HCT116 (cell line): ENCODE measurements around the gene MCM9. TPM values are rescaled to one million over a fixed set of nuclear protein-coding genes. Genes with fewer than 3 reads are reported as not detected.

Experiments
- ATAC-seq: fragments of 200-7000 bp; cut with Tn5 transposase; 2 replicates; pipeline ENCODE4 v1.9.1; 2020; ENCODE audit warnings: mild to moderate bottlenecking, moderate library complexity
- BruUV-seq: library from RNA; stranded (reverse); fragments of 400-500 nt; replicated peaks from 2 replicates; lab custom pipeline; 2021; lab: Mats Ljungman, UMichigan
- CTCF ChIA-PET: fragments of 300-600 bp; sonication (Branson Sonifier 250); formaldehyde crosslinking; loops from one replicate; lab custom pipeline; 2021; ENCODE audit warnings: antibody characterized with exemption; lab: Charles Lee
- POLR2A ChIA-PET: fragments of 300-600, 350-600 bp; sonication (Branson Sonifier 250); formaldehyde crosslinking; loops from one replicate; lab custom pipeline; 2021; ENCODE audit warnings: antibody characterized with exemption; lab: Charles Lee
- RAD21 ChIA-PET, 2 experiments: fragments of 300-600 bp; sonication (Branson Sonifier 250); formaldehyde crosslinking; loops; one replicate each; lab custom pipeline; 2023; ENCODE audit warnings: low total read pairs in 2 of 2; ENCODE audit not compliant: uncharacterized antibody in 2 of 2, unreplicated experiment in 2 of 2, low non-redundant PET in 1 of 2; lab: Charles Lee
- DNase-seq: peaks from one replicate; pipeline ENCODE4 v3.0.0-alpha.2; 2010; ENCODE audit warnings: low read depth, low spot score
- H2AFZ ChIP-seq: fragments of 200-600 bp; shearing (Covaris generic), sonication (generic); 2 replicates; pipeline ENCODE4 v1.6.1; 2017; ENCODE audit warnings: low read depth, mixed run types, mixed read lengths, antibody characterized with exemption, low read length; ENCODE audit not compliant: poor library complexity, severe bottlenecking
- H3K27ac ChIP-seq: 2 replicates; pipeline ENCODE4 v1.5.1; 2012; ENCODE audit warnings: low read depth, low read length
- H3K27me3 ChIP-seq: fragments of 200-600 bp; sonication (generic); 2 replicates; pipeline ENCODE4 v1.6.1; 2016; ENCODE audit warnings: mixed run types, low read length, mixed read lengths; ENCODE audit not compliant: insufficient read depth
- H3K36me3 ChIP-seq, 2 experiments: fragments of 200-500 bp in 1 of 2; fragments of 200-600 bp in 1 of 2; sonication (Bioruptor generic) in 1 of 2; sonication (generic) in 1 of 2; 2 replicates each; pipeline versions ENCODE4 v1.5.1 to v1.6.1; 2014 to 2016; ENCODE audit warnings: low read length in 2 of 2, inconsistent platforms in 1 of 2, mixed read lengths in 1 of 2, mixed run types in 1 of 2; ENCODE audit not compliant: insufficient read depth in 2 of 2, control insufficient read depth in 1 of 2
- H3K4me1 ChIP-seq, 2 experiments: fragments of 200-600 bp in 1 of 2; sonication (generic) in 1 of 2; 2 replicates each; pipeline versions ENCODE4 v1.5.1 to v1.6.1; 2012 to 2017; ENCODE audit warnings: low read length in 2 of 2, inconsistent platforms in 1 of 2, mild to moderate bottlenecking in 1 of 2, mixed read lengths in 1 of 2, mixed run types in 1 of 2, moderate library complexity in 1 of 2; ENCODE audit not compliant: insufficient read depth in 2 of 2, control insufficient read depth in 1 of 2
- H3K4me2 ChIP-seq: fragments of 200-600 bp; sonication (generic); 2 replicates; pipeline ENCODE4 v1.6.1; 2017; ENCODE audit warnings: mixed run types, low read length, mixed read lengths
- H3K4me3 ChIP-seq, 2 experiments: fragments of 200-600 bp in 1 of 2; sonication (generic) in 1 of 2; replicated peaks in 1 of 2; 2 replicates each; pipeline ENCODE4 v1.5.1; 2011 to 2016; ENCODE audit warnings: low read length in 2 of 2, control low read depth in 1 of 2, low read depth in 1 of 2, mild to moderate bottlenecking in 1 of 2, mixed read lengths in 1 of 2, mixed run types in 1 of 2
- H3K79me2 ChIP-seq: fragments of 200-600 bp; sonication (generic); 2 replicates; pipeline ENCODE4 v1.6.1; 2017; ENCODE audit warnings: mild to moderate bottlenecking, mixed run types, low read length, moderate library complexity, mixed read lengths; ENCODE audit not compliant: insufficient read depth
- H3K9ac ChIP-seq: fragments of 200-600 bp; sonication (generic); 2 replicates; pipeline ENCODE4 v1.6.1; 2016; ENCODE audit warnings: low read length, mixed read lengths
- H3K9me2 ChIP-seq: fragments of 200-600 bp; sonication (generic), shearing (Covaris generic); 2 replicates; pipeline ENCODE4 v1.6.1; 2017; ENCODE audit warnings: mixed run types, mild to moderate bottlenecking, moderate library complexity; ENCODE audit not compliant: insufficient read depth
- H3K9me3 ChIP-seq, 2 experiments: fragments of 200-500 bp in 1 of 2; fragments of 200-600 bp in 1 of 2; sonication (Bioruptor generic) in 1 of 2; sonication (generic) in 1 of 2; 2 replicates each; pipeline ENCODE4 v1.6.1; 2014 to 2017; ENCODE audit warnings: low read length in 2 of 2, mixed read lengths in 2 of 2, inconsistent platforms in 1 of 2, low read depth in 1 of 2, mild to moderate bottlenecking in 1 of 2, mixed run types in 1 of 2, moderate library complexity in 1 of 2; ENCODE audit not compliant: control insufficient read depth in 1 of 2, insufficient read depth in 1 of 2
- H4K20me1 ChIP-seq: fragments of 200-600 bp; sonication (generic), shearing (Covaris generic); 2 replicates; pipeline ENCODE4 v1.6.1; 2017; ENCODE audit warnings: mixed run types, mild to moderate bottlenecking, moderate library complexity; ENCODE audit not compliant: insufficient read depth
- CEBPB ChIP-seq: IDR thresholded peaks from 2 replicates; pipeline ENCODE4 v1.6.1; 2012; ENCODE audit warnings: low read depth
- EGR1 ChIP-seq: IDR thresholded peaks from 2 replicates; pipeline ENCODE4 v1.6.1; 2012; ENCODE audit warnings: low read depth
- POLR2AphosphoS5 ChIP-seq: IDR thresholded peaks from 2 replicates; pipeline ENCODE4 v1.6.1; 2011; ENCODE audit warnings: mild to moderate bottlenecking, low read depth, low read length, moderate library complexity
- RAD21 ChIP-seq: IDR thresholded peaks from 2 replicates; pipeline ENCODE4 v1.6.1; 2012; ENCODE audit warnings: low read depth, mild to moderate bottlenecking
- SRF ChIP-seq: IDR thresholded peaks from 2 replicates; pipeline ENCODE4 v1.6.1; 2012; ENCODE audit warnings: low read depth
- ZNF274 ChIP-seq: fragments of 200-500 bp; sonication (Bioruptor generic); IDR thresholded peaks from 2 replicates; pipeline ENCODE4 v1.6.1; 2014; ENCODE audit warnings: mild to moderate bottlenecking, low read depth, low read length, inconsistent platforms
- intact Hi-C: fragments of 100-400 bp; cut with micrococcal nuclease; formaldehyde crosslinking; loops from 2 replicates; pipeline ENCODE4 v1.10.0; 2022
- total RNA-seq: library from RNA; stranded (reverse); gene quantifications from one replicate; pipeline ENCODE4 v1.2.1, GENCODE V29; 2021; ENCODE audit not compliant: unreplicated experiment
- TF ChIP-seq, protein P1 (sequence below): IDR thresholded peaks from 2 replicates; pipeline ENCODE4 v1.6.1; 2012
- TF ChIP-seq, protein P2 (sequence below): IDR thresholded peaks from 2 replicates; pipeline ENCODE4 v1.6.1; 2012; ENCODE audit warnings: low read depth
- TF ChIP-seq, protein P3 (sequence below), 3 experiments: fragments of 200-600 bp in 1 of 3; sonication (generic) in 1 of 3; IDR thresholded peaks in 2 of 3; conservative IDR thresholded peaks in 1 of 3; 2 replicates each; pipeline ENCODE4 v1.5.1; 2012 to 2017; ENCODE audit warnings: low read depth in 2 of 3, low read length in 2 of 3, antibody characterized with exemption in 1 of 3, borderline replicate concordance in 1 of 3, control low read depth in 1 of 3, mild to moderate bottlenecking in 1 of 3, mixed read lengths in 1 of 3, mixed run types in 1 of 3, moderate library complexity in 1 of 3; ENCODE audit not compliant: insufficient read depth in 1 of 3

MCM9 gene
- total RNA-seq, 1 experiment from 2014 or later = 13.6 TPM

DNA sequence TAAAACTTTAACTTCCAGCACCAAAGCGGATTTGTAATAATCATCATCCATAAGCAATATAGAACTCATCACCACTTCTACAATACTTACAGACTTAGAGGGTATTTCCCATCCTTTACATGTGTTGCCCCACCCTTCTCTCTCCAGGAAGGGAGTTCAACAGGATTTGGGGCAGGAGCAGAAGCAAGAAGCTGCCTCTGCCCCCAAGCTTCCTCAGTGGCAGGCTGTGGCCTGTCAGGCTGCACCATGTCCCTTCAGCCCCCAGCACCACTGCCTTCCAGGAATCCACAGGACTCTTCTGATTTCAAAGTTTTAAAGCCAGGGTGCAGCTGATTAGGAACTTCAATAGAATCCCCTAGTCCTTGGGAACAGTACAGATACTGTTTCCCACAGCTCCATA lies 36.7 kb upstream of the MCM9 start:
- no peaks in the 10 kb centered on the region for H3K36me3 ChIP-seq
- TF ChIP-seq POLR2AphosphoS5 = no peak
- TF ChIP-seq CEBPB = no peak
- TF ChIP-seq, protein P1, sequence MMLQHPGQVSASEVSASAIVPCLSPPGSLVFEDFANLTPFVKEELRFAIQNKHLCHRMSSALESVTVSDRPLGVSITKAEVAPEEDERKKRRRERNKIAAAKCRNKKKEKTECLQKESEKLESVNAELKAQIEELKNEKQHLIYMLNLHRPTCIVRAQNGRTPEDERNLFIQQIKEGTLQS = no peak
- TF ChIP-seq, protein P2, sequence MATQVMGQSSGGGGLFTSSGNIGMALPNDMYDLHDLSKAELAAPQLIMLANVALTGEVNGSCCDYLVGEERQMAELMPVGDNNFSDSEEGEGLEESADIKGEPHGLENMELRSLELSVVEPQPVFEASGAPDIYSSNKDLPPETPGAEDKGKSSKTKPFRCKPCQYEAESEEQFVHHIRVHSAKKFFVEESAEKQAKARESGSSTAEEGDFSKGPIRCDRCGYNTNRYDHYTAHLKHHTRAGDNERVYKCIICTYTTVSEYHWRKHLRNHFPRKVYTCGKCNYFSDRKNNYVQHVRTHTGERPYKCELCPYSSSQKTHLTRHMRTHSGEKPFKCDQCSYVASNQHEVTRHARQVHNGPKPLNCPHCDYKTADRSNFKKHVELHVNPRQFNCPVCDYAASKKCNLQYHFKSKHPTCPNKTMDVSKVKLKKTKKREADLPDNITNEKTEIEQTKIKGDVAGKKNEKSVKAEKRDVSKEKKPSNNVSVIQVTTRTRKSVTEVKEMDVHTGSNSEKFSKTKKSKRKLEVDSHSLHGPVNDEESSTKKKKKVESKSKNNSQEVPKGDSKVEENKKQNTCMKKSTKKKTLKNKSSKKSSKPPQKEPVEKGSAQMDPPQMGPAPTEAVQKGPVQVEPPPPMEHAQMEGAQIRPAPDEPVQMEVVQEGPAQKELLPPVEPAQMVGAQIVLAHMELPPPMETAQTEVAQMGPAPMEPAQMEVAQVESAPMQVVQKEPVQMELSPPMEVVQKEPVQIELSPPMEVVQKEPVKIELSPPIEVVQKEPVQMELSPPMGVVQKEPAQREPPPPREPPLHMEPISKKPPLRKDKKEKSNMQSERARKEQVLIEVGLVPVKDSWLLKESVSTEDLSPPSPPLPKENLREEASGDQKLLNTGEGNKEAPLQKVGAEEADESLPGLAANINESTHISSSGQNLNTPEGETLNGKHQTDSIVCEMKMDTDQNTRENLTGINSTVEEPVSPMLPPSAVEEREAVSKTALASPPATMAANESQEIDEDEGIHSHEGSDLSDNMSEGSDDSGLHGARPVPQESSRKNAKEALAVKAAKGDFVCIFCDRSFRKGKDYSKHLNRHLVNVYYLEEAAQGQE = no peak
- no peak for TF ChIP-seq RAD21
- TF ChIP-seq SRF = no peak
- TF ChIP-seq, protein P3, sequence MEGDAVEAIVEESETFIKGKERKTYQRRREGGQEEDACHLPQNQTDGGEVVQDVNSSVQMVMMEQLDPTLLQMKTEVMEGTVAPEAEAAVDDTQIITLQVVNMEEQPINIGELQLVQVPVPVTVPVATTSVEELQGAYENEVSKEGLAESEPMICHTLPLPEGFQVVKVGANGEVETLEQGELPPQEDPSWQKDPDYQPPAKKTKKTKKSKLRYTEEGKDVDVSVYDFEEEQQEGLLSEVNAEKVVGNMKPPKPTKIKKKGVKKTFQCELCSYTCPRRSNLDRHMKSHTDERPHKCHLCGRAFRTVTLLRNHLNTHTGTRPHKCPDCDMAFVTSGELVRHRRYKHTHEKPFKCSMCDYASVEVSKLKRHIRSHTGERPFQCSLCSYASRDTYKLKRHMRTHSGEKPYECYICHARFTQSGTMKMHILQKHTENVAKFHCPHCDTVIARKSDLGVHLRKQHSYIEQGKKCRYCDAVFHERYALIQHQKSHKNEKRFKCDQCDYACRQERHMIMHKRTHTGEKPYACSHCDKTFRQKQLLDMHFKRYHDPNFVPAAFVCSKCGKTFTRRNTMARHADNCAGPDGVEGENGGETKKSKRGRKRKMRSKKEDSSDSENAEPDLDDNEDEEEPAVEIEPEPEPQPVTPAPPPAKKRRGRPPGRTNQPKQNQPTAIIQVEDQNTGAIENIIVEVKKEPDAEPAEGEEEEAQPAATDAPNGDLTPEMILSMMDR (IDR thresholded peaks at IDR 0.05 in 2 of 3, conservative IDR thresholded peaks at IDR 0.05 in 1 of 3; ENCODE audit: borderline replicate concordance in 1 of 3, insufficient read depth in 1 of 3, low read depth in 2 of 3, low read length in 2 of 3) = no peak
- TF ChIP-seq EGR1 = no peak
- TF ChIP-seq ZNF274 = no peak
- H3K27me3 ChIP-seq = no peaks in the 10 kb centered on the region
- CTCF ChIA-PET = interaction anchor here (7.7 kb wide), 1 partner anchor 139 kb away, joined by 113 read pairs; no protein-coding TSS in a partner anchor
- BruUV-seq = no TSS peak
- H3K27ac ChIP-seq = no peak overlapping the region
- no peaks in the 10 kb centered on the region for H3K79me2 ChIP-seq
- H3K4me2 ChIP-seq = no peak overlapping the region
- RAD21 ChIA-PET = no interaction called here
- H3K9ac ChIP-seq = no peak overlapping the region
- no peak for ATAC-seq
- H3K4me1 ChIP-seq = no peaks in the 10 kb centered on the region
- H3K4me3 ChIP-seq = no peak overlapping the region
- no peaks in the 10 kb centered on the region for H3K9me2 ChIP-seq
- no peaks in the 10 kb centered on the region for H4K20me1 ChIP-seq
- DNase-seq = no peak
- no peaks in the 10 kb centered on the region for H3K9me3 ChIP-seq
- no peak overlapping the region for H2AFZ ChIP-seq
- POLR2A ChIA-PET = no interaction called here
- intact Hi-C loops = no loop called here
